Esophagus squamous epithelium (tissue), 4 donors: ENCODE measurements around the gene PGRMC2.

Experiments
- CTCF ChIP-seq, 6 experiments: fragments of 450-650 bp in 4 of 6; fragments of 200-600 bp in 2 of 6; sonication (generic) in 2 of 6; IDR thresholded peaks; one replicate each; pipeline ENCODE4 v1.5.1; 2016 to 2019; ENCODE audit warnings: antibody characterized with exemption in 6 of 6, mild to moderate bottlenecking in 4 of 6, moderate library complexity in 4 of 6
- POLR2A ChIP-seq, 4 donors: fragments of 450-650 bp; IDR thresholded peaks; one replicate each; pipeline ENCODE4 v1.6.1; 2017; ENCODE audit warnings: antibody characterized with exemption in 4 of 4, mild to moderate bottlenecking in 4 of 4, moderate library complexity in 3 of 4

- TF ChIP-seq CTCF (IDR thresholded peaks at IDR 0.05): no peak
- TF ChIP-seq POLR2A (IDR thresholded peaks at IDR 0.05): no peak
Observed at GRCh38 chr4:128322311-128322710, 34.7 kb upstream of the PGRMC2 start.
